Muscle of leg (tissue), 11 donors: ENCODE results near the gene VARS2. TPM values are rescaled to one million over a fixed set of nuclear protein-coding genes. Genes with fewer than 3 reads are reported as not detected.

ENCODE experiments used
- DNase-seq: peaks from one replicate; pipeline ENCODE4 v3.0.0; 2013
- H3K27ac ChIP-seq: one replicate; pipeline ENCODE4 v1.5.1; 2013; ENCODE audit warnings: mild to moderate bottlenecking, low read length, control low read depth
- H3K27me3 ChIP-seq: one replicate; pipeline ENCODE4 v1.6.1; 2013; ENCODE audit warnings: low read length; ENCODE audit not compliant: control insufficient read depth, insufficient read depth
- H3K36me3 ChIP-seq: one replicate; pipeline ENCODE4 v1.6.1; 2013; ENCODE audit warnings: low read length; ENCODE audit not compliant: control insufficient read depth, insufficient read depth
- H3K4me1 ChIP-seq: one replicate; pipeline ENCODE4 v1.6.1; 2013; ENCODE audit warnings: low read length; ENCODE audit not compliant: control insufficient read depth, insufficient read depth
- H3K4me3 ChIP-seq: one replicate; pipeline ENCODE4 v1.5.1; 2013; ENCODE audit warnings: low read length, control low read depth
- H3K9me3 ChIP-seq: replicated peaks from 2 replicates; pipeline ENCODE4 v1.6.1; 2013; ENCODE audit warnings: low read depth, low read length; ENCODE audit not compliant: control insufficient read depth
- whole genome bisulfite sequencing: methylation state at CpG from one replicate; pipeline ENCODE4 v1.1.5; 2013; ENCODE audit warnings: missing lambda C conversion rate; ENCODE audit not compliant: insufficient coverage; 5-methylcytosine and 5-hydroxymethylcytosine counted together
- polyA plus RNA-seq, 8 donors: library from polyadenylated mRNA; unstranded; fragments of 120-200 nt; gene quantifications; one replicate each; pipeline versions ENCODE4 v1.2.1 to v1.2.3, GENCODE V29; 2013; ENCODE audit warnings: inconsistent platforms in 1 of 8, low replicate concordance in 1 of 8; ENCODE audit not compliant: insufficient read length in 8 of 8, insufficient read depth in 1 of 8
- total RNA-seq: library from RNA; stranded (reverse); fragments of 120-200 nt; gene quantifications from one replicate; pipeline ENCODE4 v1.2.4, GENCODE V29; 2013

VARS2 gene
- total and polyA plus RNA-seq, 9 donors = 20.1 to 34.8 (median 27.5) TPM

GRCh38 chr6:30890646-30891449, 23.2 kb upstream of the VARS2 start:
- no peaks in the 10 kb centered on the region for H3K9me3 ChIP-seq
- peaks cover 18% of the 10 kb centered on the region for H3K4me1 ChIP-seq
- 76% methylated on average over 11 of the region's 12 CpGs for WGBS
- peaks cover 6% of the 10 kb centered on the region for H3K27me3 ChIP-seq
- no peak for DNase-seq
- H3K4me3 ChIP-seq = no peak overlapping the region
- peaks cover 72% of the 10 kb centered on the region for H3K36me3 ChIP-seq
- no peak overlapping the region for H3K27ac ChIP-seq

- H3K9me3 ChIP-seq = no peaks in the 10 kb centered on the region
- no peak overlapping the region for H3K4me3 ChIP-seq
- peaks cover 13% of the 10 kb centered on the region for H3K4me1 ChIP-seq
- H3K27ac ChIP-seq = no peak overlapping the region
- 91% methylated on average over 3 of the region's 4 CpGs for WGBS
- DNase-seq = no peak
- H3K27me3 ChIP-seq = peaks cover 2% of the 10 kb centered on the region
- H3K36me3 ChIP-seq = peaks cover 78% of the 10 kb centered on the region
These were observed 22.7 kb upstream of the VARS2 start for GRCh38 chr6:30891450-30891723.

- no peaks in the 10 kb centered on the region for H3K27me3 ChIP-seq
- no peak overlapping the region for H3K27ac ChIP-seq
- no peak overlapping the region for H3K4me3 ChIP-seq
- peaks cover 83% of the 10 kb centered on the region for H3K36me3 ChIP-seq
- 89% methylated on average over 13 of the region's 21 CpGs for WGBS
- peaks cover 7% of the 10 kb centered on the region for H3K4me1 ChIP-seq
- H3K9me3 ChIP-seq = no peaks in the 10 kb centered on the region
- DNase-seq = no peak
These were observed 22.1 kb upstream of the VARS2 start for GRCh38 chr6:30891816-30892538.

GRCh38 chr6:30893001-30893591, 20.9 kb upstream of the VARS2 start:
- 69% methylated on average over 13 of the region's 16 CpGs for WGBS
- Histone ChIP-seq H3K4me3 (no peak overlapping the region), H3K4me1 (peaks cover 6% of the 10 kb centered on the region), H3K36me3 (peaks cover 93% of the 10 kb centered on the region), H3K27ac (no peak overlapping the region), H3K9me3 (no peaks in the 10 kb centered on the region), H3K27me3 (no peaks in the 10 kb centered on the region)
- no peak for DNase-seq

GRCh38 chr6:30893666-30894065, 20.4 kb upstream of the VARS2 start:
- Histone ChIP-seq H3K36me3 (peaks cover 95% of the 10 kb centered on the region), H3K4me1 (peaks cover 6% of the 10 kb centered on the region), H3K27me3 (no peaks in the 10 kb centered on the region), H3K9me3 (no peaks in the 10 kb centered on the region), H3K4me3 (no peak overlapping the region), H3K27ac (no peak overlapping the region)
- no peak for DNase-seq
- 83% methylated on average over 2 of the region's 8 CpGs for WGBS

- H3K9me3 ChIP-seq = no peaks in the 10 kb centered on the region
- no peak overlapping the region for H3K4me3 ChIP-seq
- 85% methylated on average over 8 of the region's 12 CpGs for WGBS
- no peak for DNase-seq
- H3K27me3 ChIP-seq = no peaks in the 10 kb centered on the region
- no peak overlapping the region for H3K27ac ChIP-seq
- H3K36me3 ChIP-seq = peaks cover 95% of the 10 kb centered on the region
- peaks cover 6% of the 10 kb centered on the region for H3K4me1 ChIP-seq
These were observed 19.7 kb upstream of the VARS2 start for GRCh38 chr6:30894381-30894780.

- Histone ChIP-seq H3K27ac (no peak overlapping the region), H3K36me3 (peaks cover 95% of the 10 kb centered on the region), H3K4me3 (no peak overlapping the region), H3K9me3 (no peaks in the 10 kb centered on the region), H3K4me1 (peaks cover 3% of the 10 kb centered on the region), H3K27me3 (no peaks in the 10 kb centered on the region)
- WGBS = 69% methylated on average over 3 of the region's 3 CpGs
- no peak for DNase-seq
These were observed 19.1 kb upstream of the VARS2 start for GRCh38 chr6:30894935-30895334.

GRCh38 chr6:30895343-30895742, 18.7 kb upstream of the VARS2 start:
- no peaks in the 10 kb centered on the region for H3K4me1 ChIP-seq
- no peak for DNase-seq
- 67% methylated on average over 10 of the region's 10 CpGs for WGBS
- H3K36me3 ChIP-seq = peaks cover 95% of the 10 kb centered on the region
- H3K9me3 ChIP-seq = no peaks in the 10 kb centered on the region
- H3K27me3 ChIP-seq = no peaks in the 10 kb centered on the region
- H3K27ac ChIP-seq = no peak overlapping the region
- no peak overlapping the region for H3K4me3 ChIP-seq

- DNase-seq = no peak
- Histone ChIP-seq H3K9me3 (no peaks in the 10 kb centered on the region), H3K27ac (no peak overlapping the region), H3K27me3 (no peaks in the 10 kb centered on the region), H3K36me3 (peaks cover 84% of the 10 kb centered on the region), H3K4me3 (no peak overlapping the region), H3K4me1 (no peaks in the 10 kb centered on the region)
- WGBS = 85% methylated on average over 8 of the region's 13 CpGs
These were observed 17.5 kb upstream of the VARS2 start for GRCh38 chr6:30896541-30896940.

- no peaks in the 10 kb centered on the region for H3K9me3 ChIP-seq
- no peak for DNase-seq
- H3K36me3 ChIP-seq = peaks cover 71% of the 10 kb centered on the region
- no peaks in the 10 kb centered on the region for H3K27me3 ChIP-seq
- H3K4me1 ChIP-seq = no peaks in the 10 kb centered on the region
- no peak overlapping the region for H3K27ac ChIP-seq
- WGBS = 82% methylated on average over 16 of the region's 16 CpGs
- no peak overlapping the region for H3K4me3 ChIP-seq
These were observed 16.2 kb upstream of the VARS2 start for GRCh38 chr6:30897882-30898281.
